NB4 (cell line): Measurements from ENCODE around the gene CNOT9.

Experiments used
- DNase-seq: peaks from one replicate; pipeline ENCODE4 v3.0.0; 2010; ENCODE audit warnings: low read depth
- H3K4me3 ChIP-seq: one replicate; pipeline ENCODE4 v1.5.1; 2011; ENCODE audit warnings: mild to moderate bottlenecking, low read depth, low read length, moderate library complexity
- MYC ChIP-seq: IDR thresholded peaks from 2 replicates; pipeline ENCODE4 v1.6.1; 2011; ENCODE audit warnings: low read depth, low read length
- POLR2A ChIP-seq: IDR thresholded peaks from 2 replicates; pipeline ENCODE4 v1.6.1; 2011; ENCODE audit warnings: mild to moderate bottlenecking; ENCODE audit not compliant: insufficient read length; ENCODE audit errors: extremely low read depth
- TF ChIP-seq, protein P1 (sequence below): IDR thresholded peaks from 2 replicates; pipeline ENCODE4 v1.6.1; 2011; ENCODE audit warnings: low read depth, low read length
- TF ChIP-seq, protein P2 (sequence below): IDR thresholded peaks from one replicate; pipeline ENCODE4 v1.5.1; 2012; ENCODE audit warnings: low read depth, low read length

Gene CNOT9

DNA sequence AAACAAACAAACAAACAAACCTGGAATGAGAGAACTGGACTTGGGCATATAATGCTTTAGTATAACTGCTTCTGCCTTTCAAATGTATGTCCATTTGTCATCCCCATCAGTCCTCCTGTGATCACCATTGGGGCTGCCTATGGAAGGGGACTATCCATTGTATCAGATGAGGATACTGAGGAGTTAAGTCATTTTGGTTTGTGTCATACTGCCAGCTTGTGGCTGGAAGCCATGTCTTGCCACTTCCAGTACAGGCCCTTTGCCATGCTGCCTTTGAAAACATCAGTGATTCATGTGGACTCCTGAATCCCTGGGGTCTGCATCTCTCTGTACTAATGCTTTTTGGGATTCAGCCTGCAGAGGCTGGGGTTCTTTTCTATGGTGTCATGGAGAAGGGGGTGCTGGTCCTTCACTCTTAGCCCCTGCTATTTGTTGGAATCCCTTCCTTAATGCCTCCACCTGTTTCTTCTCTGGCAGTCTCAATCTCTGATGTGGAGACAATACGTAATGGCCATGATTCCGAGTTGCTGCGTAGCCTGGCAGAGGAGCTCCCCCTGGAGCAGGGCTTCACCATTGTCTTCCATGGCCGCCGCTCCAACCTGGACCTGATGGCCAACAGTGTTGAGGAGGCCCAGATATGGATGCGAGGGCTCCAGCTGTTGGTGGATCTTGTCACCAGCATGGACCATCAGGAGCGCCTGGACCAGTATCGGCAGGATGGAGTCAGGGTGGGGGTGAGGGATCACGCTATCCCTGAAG is 49.6 kb downstream of the CNOT9 start:
- H3K4me3 ChIP-seq, result no peak overlapping the region
- peak; percentile 37 for DNase-seq
- TF ChIP-seq, protein P1, sequence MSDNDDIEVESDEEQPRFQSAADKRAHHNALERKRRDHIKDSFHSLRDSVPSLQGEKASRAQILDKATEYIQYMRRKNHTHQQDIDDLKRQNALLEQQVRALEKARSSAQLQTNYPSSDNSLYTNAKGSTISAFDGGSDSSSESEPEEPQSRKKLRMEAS, result no peak
- no peak for TF ChIP-seq MYC
- TF ChIP-seq, protein P2, sequence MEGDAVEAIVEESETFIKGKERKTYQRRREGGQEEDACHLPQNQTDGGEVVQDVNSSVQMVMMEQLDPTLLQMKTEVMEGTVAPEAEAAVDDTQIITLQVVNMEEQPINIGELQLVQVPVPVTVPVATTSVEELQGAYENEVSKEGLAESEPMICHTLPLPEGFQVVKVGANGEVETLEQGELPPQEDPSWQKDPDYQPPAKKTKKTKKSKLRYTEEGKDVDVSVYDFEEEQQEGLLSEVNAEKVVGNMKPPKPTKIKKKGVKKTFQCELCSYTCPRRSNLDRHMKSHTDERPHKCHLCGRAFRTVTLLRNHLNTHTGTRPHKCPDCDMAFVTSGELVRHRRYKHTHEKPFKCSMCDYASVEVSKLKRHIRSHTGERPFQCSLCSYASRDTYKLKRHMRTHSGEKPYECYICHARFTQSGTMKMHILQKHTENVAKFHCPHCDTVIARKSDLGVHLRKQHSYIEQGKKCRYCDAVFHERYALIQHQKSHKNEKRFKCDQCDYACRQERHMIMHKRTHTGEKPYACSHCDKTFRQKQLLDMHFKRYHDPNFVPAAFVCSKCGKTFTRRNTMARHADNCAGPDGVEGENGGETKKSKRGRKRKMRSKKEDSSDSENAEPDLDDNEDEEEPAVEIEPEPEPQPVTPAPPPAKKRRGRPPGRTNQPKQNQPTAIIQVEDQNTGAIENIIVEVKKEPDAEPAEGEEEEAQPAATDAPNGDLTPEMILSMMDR, result no peak
- TF ChIP-seq POLR2A, result no peak

GRCh38 chr2:218621007-218621406 is 52.4 kb downstream of the CNOT9 start:
- DNase-seq, result no peak
- H3K4me3 ChIP-seq, result no peak overlapping the region
- TF ChIP-seq, protein P1, result no peak
- TF ChIP-seq POLR2A (no peak), MYC (no peak)
- TF ChIP-seq, protein P2, result no peak

DNA sequence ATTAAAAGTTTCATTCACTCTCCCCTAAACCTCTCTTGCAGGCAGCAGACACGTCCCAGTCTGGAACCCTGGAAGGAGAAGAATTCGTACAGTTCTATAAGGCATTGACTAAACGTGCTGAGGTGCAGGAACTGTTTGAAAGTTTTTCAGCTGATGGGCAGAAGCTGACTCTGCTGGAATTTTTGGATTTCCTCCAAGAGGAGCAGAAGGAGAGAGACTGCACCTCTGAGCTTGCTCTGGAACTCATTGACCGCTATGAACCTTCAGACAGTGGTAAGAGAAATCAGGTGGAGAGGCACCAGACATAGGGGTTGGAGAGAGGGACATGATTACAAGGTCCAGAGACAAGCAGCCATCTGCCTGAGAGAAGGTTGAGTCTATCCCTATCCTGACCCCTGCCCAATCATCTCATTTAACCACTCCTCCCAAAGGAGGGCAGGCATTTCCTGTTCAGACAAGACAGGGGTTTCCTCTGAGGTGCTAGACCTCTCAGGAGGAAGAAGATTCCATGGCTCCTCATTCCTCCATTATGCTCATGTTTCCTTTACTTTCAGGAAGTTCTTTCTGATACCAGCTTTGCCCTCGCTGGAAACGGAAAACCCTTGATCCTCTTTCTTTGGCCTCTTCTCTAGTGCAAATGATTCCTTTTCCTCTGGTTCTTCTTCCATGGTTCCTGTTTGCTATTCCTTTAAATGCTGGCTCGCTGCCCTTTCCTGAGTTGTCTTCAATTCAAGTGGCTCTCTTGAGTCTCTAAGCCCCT is 54.1 kb downstream of the CNOT9 start:
- no peak for TF ChIP-seq POLR2A
- TF ChIP-seq, protein P1, result no peak
- TF ChIP-seq, protein P2, result no peak
- no peak for TF ChIP-seq MYC
- peak; percentile 27 for DNase-seq
- H3K4me3 ChIP-seq, result no peak overlapping the region

DNA sequence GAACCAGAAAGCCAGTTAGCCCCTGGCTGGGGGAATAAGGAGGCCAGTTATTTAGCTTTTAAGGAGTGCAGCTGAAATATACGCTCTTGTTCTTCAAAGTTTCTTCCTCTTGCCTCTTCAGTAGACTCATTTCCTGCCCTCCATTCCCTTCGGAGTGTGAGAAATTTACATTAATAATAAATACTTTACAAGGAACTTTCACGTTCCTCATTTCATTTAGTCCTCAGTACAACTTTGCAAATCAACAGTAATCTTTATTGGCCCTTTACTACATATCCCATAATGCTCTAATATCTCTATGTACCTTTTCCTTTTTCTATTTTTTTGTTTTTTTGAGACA is 54.7 kb downstream of the CNOT9 start:
- H3K4me3 ChIP-seq, result no peak overlapping the region
- no peak for DNase-seq
- no peak for TF ChIP-seq POLR2A
- TF ChIP-seq, protein P2, result no peak
- TF ChIP-seq, protein P1, result no peak
- TF ChIP-seq MYC, result no peak

DNA sequence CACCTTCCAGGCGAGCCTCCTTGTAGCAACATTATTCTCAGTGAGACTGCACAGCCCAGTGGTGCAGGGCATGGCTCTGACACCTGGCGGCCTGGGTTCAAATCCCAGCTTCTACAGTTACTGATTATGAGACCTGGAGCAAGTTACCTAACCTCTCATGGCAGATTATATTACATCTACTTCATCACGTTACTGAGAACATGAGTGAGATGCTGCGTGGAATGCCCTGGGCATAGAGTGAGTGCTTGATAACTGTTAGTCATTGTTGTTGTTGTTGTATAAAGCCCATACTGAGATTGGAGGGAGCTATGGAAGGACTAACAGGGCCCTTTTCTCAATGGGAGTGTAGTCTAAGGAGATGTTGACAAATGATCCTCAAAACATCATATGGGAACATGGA is 57.7 kb downstream of the CNOT9 start:
- H3K4me3 ChIP-seq, result no peak overlapping the region
- TF ChIP-seq, protein P2, result no peak
- TF ChIP-seq, protein P1, result no peak
- no peak for TF ChIP-seq POLR2A
- TF ChIP-seq MYC, result no peak
- no peak for DNase-seq
